Progenitor cell of endocrine pancreas (in vitro differentiated cells): Measurements from ENCODE around the gene MTREX. TPM values are rescaled to one million over a fixed set of nuclear protein-coding genes. Genes with fewer than 3 reads are reported as not detected.
A peak's percentile ranks its signal among the peaks of the same experiment; 100 is the strongest.

Source experiments
- DNase-seq: peaks from one replicate; pipeline ENCODE4 v3.0.0; 2021; ENCODE audit warnings: low spot score; ENCODE audit not compliant: unreplicated experiment
- H3K27ac Mint-ChIP-seq: 2 replicates; pipeline ENCODE4 v1.8.0; 2021; ENCODE audit warnings: mild to moderate bottlenecking, moderate library complexity, mixed read lengths
- H3K27me3 Mint-ChIP-seq: 2 replicates; pipeline ENCODE4 v1.8.0; 2021; ENCODE audit warnings: mixed read lengths
- H3K36me3 Mint-ChIP-seq: 2 replicates; pipeline ENCODE4 v1.8.0; 2022; ENCODE audit warnings: mixed read lengths; ENCODE audit not compliant: insufficient read depth
- H3K4me1 Mint-ChIP-seq: 2 replicates; pipeline ENCODE4 v1.8.0; 2021; ENCODE audit warnings: low read depth, mixed read lengths
- H3K4me3 Mint-ChIP-seq: 2 replicates; pipeline ENCODE4 v1.8.0; 2021; ENCODE audit warnings: low read depth, mild to moderate bottlenecking, moderate library complexity, mixed read lengths
- H3K9me3 Mint-ChIP-seq: 2 replicates; pipeline ENCODE4 v1.8.0; 2021; ENCODE audit warnings: low read depth, mixed read lengths
- total RNA-seq: library from RNA; stranded (reverse); gene quantifications from 2 replicates; pipeline ENCODE4 v1.2.1, GENCODE V29; 2021
- TF ChIP-seq, protein P1 (sequence below): fragments of 200-600 bp; sonication (generic); IDR thresholded peaks from one replicate; pipeline ENCODE4 v1.5.0; 2021; ENCODE audit warnings: antibody characterized with exemption, mild to moderate bottlenecking; ENCODE audit not compliant: unreplicated experiment

The MTREX gene
- total RNA-seq, 1 donor from 2014 or later: 75.5 TPM

DNA sequence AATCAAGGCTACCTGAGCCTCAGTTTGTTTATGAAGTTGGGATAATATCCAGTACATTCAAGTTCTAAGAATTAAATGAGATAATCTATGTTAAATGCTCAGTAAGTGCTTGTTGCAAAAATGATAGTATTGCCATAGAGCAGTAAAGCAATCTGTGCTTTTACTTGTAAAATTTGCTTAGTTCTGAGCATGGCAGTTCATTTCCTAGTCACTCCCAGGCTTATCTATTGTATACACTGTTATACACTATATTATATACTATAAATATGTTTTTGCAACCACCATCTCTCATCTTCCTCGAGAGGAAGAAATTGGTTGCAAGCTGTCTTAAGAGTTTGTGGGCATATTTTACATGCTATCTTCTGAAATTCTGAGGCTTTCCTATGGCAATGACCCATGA, 63.4 kb downstream of the MTREX start:
- Mint-ChIP-seq H3K4me3 (no peak overlapping the region), H3K9me3 (peaks cover 23% of the 10 kb centered on the region), H3K36me3 (peaks cover 49% of the 10 kb centered on the region), H3K27me3 (no peaks in the 10 kb centered on the region), H3K27ac (no peak overlapping the region), H3K4me1 (peaks cover 2% of the 10 kb centered on the region)
- DNase-seq: no peak
- TF ChIP-seq, protein P1, sequence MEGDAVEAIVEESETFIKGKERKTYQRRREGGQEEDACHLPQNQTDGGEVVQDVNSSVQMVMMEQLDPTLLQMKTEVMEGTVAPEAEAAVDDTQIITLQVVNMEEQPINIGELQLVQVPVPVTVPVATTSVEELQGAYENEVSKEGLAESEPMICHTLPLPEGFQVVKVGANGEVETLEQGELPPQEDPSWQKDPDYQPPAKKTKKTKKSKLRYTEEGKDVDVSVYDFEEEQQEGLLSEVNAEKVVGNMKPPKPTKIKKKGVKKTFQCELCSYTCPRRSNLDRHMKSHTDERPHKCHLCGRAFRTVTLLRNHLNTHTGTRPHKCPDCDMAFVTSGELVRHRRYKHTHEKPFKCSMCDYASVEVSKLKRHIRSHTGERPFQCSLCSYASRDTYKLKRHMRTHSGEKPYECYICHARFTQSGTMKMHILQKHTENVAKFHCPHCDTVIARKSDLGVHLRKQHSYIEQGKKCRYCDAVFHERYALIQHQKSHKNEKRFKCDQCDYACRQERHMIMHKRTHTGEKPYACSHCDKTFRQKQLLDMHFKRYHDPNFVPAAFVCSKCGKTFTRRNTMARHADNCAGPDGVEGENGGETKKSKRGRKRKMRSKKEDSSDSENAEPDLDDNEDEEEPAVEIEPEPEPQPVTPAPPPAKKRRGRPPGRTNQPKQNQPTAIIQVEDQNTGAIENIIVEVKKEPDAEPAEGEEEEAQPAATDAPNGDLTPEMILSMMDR: no peak

- TF ChIP-seq, protein P1: no peak
- no peaks in the 10 kb centered on the region for H3K27me3 Mint-ChIP-seq
- no peak overlapping the region for H3K4me3 Mint-ChIP-seq
- DNase-seq: no peak
- H3K27ac Mint-ChIP-seq: peak overlapping the region; percentile 33
- H3K36me3 Mint-ChIP-seq: peaks cover 47% of the 10 kb centered on the region
- peaks cover 2% of the 10 kb centered on the region for H3K4me1 Mint-ChIP-seq
- peaks cover 25% of the 10 kb centered on the region for H3K9me3 Mint-ChIP-seq
These were observed 64.5 kb downstream of the MTREX start for GRCh38 chr5:55372130-55372925.

DNA sequence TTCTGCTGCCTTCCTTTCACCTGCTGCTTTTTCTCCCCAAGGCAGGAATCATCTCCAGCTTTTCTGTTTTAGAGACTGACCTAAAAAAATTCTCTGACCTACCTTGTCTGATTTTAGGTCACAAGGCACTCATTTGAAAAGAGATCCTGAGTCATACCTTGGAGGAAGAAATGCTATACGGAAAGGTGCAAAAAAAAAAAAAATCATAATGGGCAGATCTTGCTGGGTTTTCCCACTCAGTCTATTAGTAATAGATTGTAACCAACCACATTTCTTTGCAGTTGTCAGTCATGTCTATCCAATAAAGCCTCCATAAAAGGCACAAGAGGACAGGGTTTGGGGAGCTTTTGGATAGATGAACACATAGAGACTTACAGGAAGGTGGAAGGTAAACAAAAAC, 70.0 kb downstream of the MTREX start:
- H3K9me3 Mint-ChIP-seq: peaks cover 13% of the 10 kb centered on the region
- no peak for DNase-seq
- peaks cover 46% of the 10 kb centered on the region for H3K36me3 Mint-ChIP-seq
- no peak overlapping the region for H3K27ac Mint-ChIP-seq
- no peaks in the 10 kb centered on the region for H3K27me3 Mint-ChIP-seq
- H3K4me1 Mint-ChIP-seq: no peaks in the 10 kb centered on the region
- TF ChIP-seq, protein P1: no peak
- no peak overlapping the region for H3K4me3 Mint-ChIP-seq

DNA sequence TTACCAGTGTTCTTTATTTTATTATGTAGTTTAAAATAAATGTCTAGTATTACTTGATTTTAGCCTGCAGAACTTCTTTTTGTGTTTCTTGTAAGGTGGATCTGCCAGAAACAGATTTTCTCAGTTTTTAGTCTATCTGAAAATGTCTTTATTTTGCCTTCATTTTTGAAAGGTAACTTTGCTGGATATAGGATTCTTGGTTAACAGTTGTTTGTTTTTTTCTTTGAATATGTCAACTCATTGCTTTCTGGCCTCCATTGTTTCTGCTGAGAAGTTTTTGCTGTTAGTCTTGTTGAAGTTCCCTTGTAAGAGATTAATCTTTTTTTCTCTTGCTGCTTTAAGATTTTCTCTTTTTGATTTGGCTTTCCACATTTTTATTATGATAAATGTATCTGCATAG, 75.5 kb downstream of the MTREX start:
- H3K4me3 Mint-ChIP-seq: no peak overlapping the region
- H3K36me3 Mint-ChIP-seq: peaks cover 35% of the 10 kb centered on the region
- H3K9me3 Mint-ChIP-seq: peaks cover 9% of the 10 kb centered on the region
- TF ChIP-seq, protein P1: no peak
- peaks cover 3% of the 10 kb centered on the region for H3K4me1 Mint-ChIP-seq
- H3K27me3 Mint-ChIP-seq: no peaks in the 10 kb centered on the region
- H3K27ac Mint-ChIP-seq: no peak overlapping the region
- no peak for DNase-seq

- TF ChIP-seq, protein P1: no peak
- Mint-ChIP-seq H3K36me3 (peaks cover 33% of the 10 kb centered on the region), H3K27ac (no peak overlapping the region), H3K4me3 (no peak overlapping the region), H3K27me3 (no peaks in the 10 kb centered on the region), H3K4me1 (peaks cover 3% of the 10 kb centered on the region), H3K9me3 (peaks cover 9% of the 10 kb centered on the region)
- DNase-seq: no peak
These were observed 76.3 kb downstream of the MTREX start for GRCh38 chr5:55384072-55384471.
